Subcutaneous abdominal adipose tissue (tissue), 5 donors: ENCODE results near the gene DIP2C.
A peak's percentile ranks its signal among the peaks of the same experiment; 100 is the strongest.
"Not testable (repeated sequence)": the region's sequence is repeated elsewhere in the genome, so short reads cannot be mapped to it uniquely, and the experiment has no call there.

Source experiments
- H3K27ac ChIP-seq: one replicate; pipeline ENCODE4 v1.7.0; 2013; ENCODE audit warnings: low read depth, mild to moderate bottlenecking, inconsistent platforms, low read length, moderate library complexity
- H3K27me3 ChIP-seq, 5 donors: one replicate each; pipeline ENCODE4 v1.7.0; 2013; ENCODE audit warnings: low read length in 5 of 5, inconsistent platforms in 1 of 5; ENCODE audit not compliant: control insufficient read depth in 5 of 5, insufficient read depth in 4 of 5
- H3K36me3 ChIP-seq, 5 donors: one replicate each; pipeline ENCODE4 v1.7.0; 2013; ENCODE audit warnings: low read length in 5 of 5; ENCODE audit not compliant: control insufficient read depth in 5 of 5, insufficient read depth in 5 of 5
- H3K4me1 ChIP-seq, 5 donors: one replicate each; pipeline ENCODE4 v1.7.0; 2013; ENCODE audit warnings: low read length in 5 of 5, mild to moderate bottlenecking in 3 of 5, moderate library complexity in 1 of 5; ENCODE audit not compliant: control insufficient read depth in 5 of 5, insufficient read depth in 5 of 5
- H3K4me3 ChIP-seq, 5 donors: one replicate each; pipeline ENCODE4 v1.7.0; 2013; ENCODE audit warnings: low read length in 5 of 5, low read depth in 1 of 5
- H3K9ac ChIP-seq, 5 donors: one replicate each; pipeline ENCODE4 v1.7.0; 2013; ENCODE audit warnings: low read length in 5 of 5, mild to moderate bottlenecking in 4 of 5, moderate library complexity in 3 of 5
- H3K9me3 ChIP-seq, 5 donors: one replicate each; pipeline ENCODE4 v1.7.0; 2013; ENCODE audit warnings: low read length in 5 of 5; ENCODE audit not compliant: control insufficient read depth in 5 of 5
- donor health status: healthy.
- donor health status: healthy.
- donor health status: healthy.
- donor health status: healthy.
- donor health status: healthy.

DIP2C gene

DNA sequence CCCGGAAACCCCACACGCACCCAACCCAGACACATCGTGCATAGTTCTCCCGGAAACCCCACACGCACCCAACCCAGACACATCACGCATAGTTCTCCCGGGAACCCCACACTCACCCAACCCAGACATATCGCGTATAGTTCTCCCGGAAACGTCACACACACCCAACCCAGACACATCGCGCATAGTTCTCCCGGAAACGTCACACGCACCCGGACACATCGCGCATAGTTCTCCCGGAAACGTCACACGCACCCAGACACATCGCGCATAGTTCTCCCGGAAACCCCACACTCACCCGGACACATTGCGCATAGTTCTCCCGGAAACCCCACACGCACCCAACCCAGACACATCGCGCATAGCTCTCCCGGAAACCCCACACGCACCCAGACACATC is 342.3 kb downstream of the DIP2C start:
- peaks cover 0 to 72% (median 57%) of the 10 kb centered on the region in 5 donors for H3K36me3 ChIP-seq
- not testable (repeated sequence) for H3K27ac ChIP-seq, H3K9ac ChIP-seq, H3K4me3 ChIP-seq, H3K27me3 ChIP-seq, H3K4me1 ChIP-seq, H3K9me3 ChIP-seq

DNA sequence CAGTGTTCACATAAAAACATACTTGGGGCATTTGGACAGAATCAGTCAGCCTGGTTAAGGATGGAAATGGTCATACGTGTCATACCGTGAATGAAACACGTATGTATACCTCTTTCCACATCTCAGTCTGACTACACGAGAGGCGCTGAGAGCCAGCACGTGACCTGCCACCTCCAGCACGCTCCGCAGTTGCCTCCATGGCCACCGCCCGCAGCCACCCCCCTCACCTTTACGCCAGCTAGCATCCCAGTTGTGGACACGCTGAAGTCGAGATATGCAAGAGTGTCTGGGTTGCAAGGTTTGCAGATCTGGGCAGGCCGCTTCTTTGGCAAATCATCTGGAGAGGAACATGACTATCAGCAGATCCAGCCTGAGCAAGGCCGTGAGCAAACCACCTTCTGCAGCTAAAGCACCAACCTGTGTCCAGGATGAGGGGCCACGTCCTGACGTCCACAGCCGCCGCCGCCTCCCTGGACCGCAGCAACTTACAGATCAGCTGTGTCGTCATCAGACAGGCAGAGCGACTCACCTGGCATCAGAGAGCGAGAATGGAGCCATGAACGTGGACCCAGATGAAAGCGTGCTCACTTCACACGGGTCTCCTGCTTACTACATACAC is 344.8 kb downstream of the DIP2C start:
- Histone ChIP-seq H3K4me1 (peaks cover 0 to 4% (median 0%) of the 10 kb centered on the region in 5 donors), H3K27me3 (no peaks in the 10 kb centered on the region), H3K4me3 (no peak overlapping the region), H3K9me3 (no peaks in the 10 kb centered on the region), H3K36me3 (peaks cover 3 to 69% (median 60%) of the 10 kb centered on the region in 5 donors), H3K27ac (no peak overlapping the region), H3K9ac (no peak overlapping the region)

DNA sequence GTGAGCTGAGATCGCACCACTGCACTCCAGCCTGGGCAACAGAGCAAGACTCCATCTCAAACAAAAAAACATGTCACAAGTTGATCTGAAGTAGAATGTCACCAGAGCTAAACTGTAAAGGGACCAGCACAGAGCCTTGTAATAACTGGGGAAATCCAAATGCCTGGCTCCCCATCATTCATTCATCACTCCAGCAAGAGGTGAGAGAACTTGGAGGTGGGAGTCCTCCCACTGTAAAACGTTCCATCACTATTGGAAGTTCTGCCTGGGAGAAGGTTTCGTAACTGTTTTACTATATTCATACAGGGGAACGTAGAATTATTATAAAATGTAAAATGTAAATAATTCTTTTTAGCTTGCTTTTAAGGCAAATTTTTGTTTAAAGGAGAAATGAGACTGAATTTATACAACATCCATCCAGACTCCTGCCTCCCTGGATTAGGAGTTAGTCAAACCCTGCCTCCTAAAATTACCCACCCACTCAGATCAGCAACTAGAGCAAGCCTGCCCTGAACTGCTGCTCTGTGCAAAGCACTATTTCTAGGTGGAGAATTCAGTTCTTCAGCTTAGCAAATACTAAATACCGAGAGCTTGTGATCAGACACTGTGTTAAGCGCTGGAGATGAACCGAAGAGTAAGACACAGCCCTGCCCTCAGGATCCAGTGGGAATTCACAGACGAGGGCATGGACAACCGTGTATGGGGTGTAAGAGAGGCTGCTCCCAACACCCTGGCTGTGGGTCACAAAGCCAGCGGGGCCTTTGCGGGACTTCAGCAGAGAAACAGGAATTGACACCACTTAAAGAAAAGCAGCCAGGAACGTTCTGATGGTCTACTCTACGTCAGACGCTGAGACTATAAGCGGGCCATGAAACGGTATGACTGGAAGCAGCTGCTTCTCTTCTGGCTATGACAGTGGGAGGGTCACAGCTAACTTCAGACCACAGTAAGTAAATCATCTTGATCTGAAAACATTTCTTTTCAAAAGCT is 345.9 kb downstream of the DIP2C start:
- H3K27ac ChIP-seq: no peak overlapping the region
- peaks cover 3 to 68% (median 58%) of the 10 kb centered on the region in 5 donors for H3K36me3 ChIP-seq
- H3K27me3 ChIP-seq: no peaks in the 10 kb centered on the region
- no peaks in the 10 kb centered on the region for H3K9me3 ChIP-seq
- H3K9ac ChIP-seq: no peak overlapping the region
- peaks cover 0 to 4% (median 4%) of the 10 kb centered on the region in 5 donors for H3K4me1 ChIP-seq
- no peak overlapping the region for H3K4me3 ChIP-seq

DNA sequence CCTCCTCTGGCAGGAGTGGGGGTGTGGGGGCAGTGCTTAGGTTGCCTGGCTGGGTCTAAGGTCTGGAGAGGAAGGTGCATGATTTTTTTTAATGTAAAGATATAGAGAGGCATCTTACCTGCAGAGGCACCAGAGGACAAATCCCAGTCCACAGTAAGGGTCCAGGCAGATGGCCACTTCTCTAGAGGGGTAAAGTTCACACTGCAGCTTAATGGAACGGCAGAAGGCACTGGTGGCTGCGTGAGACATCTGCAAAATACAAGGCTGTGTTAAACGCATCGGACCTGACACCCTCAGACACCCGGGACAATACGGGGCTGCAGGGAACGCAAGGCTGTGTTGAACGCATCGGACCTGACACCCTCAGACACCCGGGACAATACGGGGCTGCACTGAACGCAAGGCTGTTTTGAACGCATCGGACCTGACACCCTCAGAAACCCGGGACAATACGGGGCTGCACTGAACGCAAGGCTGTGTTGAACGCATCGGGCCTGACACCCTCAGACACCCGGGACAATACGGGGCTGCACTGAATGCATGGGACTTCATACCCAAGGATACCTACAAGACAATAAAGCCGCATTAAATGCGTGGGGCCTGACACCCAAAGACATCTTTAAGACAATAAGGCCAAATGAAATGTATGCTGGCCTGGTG is 348.3 kb downstream of the DIP2C start:
- H3K27me3 ChIP-seq: no peaks in the 10 kb centered on the region
- no peak overlapping the region for H3K9ac ChIP-seq
- no peaks in the 10 kb centered on the region for H3K9me3 ChIP-seq
- no peak overlapping the region for H3K27ac ChIP-seq
- H3K4me3 ChIP-seq: no peak overlapping the region
- H3K36me3 ChIP-seq: peaks cover 3 to 82% (median 72%) of the 10 kb centered on the region in 5 donors
- peaks cover 0 to 8% (median 5%) of the 10 kb centered on the region in 5 donors for H3K4me1 ChIP-seq

DNA sequence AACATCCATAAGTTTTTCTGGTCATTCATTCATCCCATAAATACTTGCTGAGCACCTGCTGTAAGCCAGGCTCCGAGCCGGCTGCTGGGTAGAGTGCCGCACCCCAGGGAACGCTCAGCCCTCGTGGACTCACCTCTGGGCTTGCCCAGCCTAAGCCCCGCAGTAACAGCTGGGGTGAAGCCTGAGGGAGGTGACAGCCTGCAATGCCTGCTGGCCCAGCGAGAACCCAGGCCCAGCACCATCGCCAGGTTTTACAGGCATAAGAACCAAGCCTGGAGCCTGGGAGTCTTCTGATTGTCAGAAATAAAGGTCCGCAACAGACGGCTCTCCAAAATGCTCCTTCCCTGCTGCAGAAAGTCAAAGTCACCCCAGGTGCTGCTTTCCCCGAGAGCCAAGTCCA is 348.8 kb downstream of the DIP2C start:
- peaks cover 3 to 86% (median 72%) of the 10 kb centered on the region in 5 donors for H3K36me3 ChIP-seq
- H3K9me3 ChIP-seq: no peaks in the 10 kb centered on the region
- no peak overlapping the region for H3K4me3 ChIP-seq
- H3K27me3 ChIP-seq: no peaks in the 10 kb centered on the region
- peaks cover 0 to 8% (median 5%) of the 10 kb centered on the region in 5 donors for H3K4me1 ChIP-seq
- H3K27ac ChIP-seq: no peak overlapping the region
- H3K9ac ChIP-seq: no peak overlapping the region

DNA sequence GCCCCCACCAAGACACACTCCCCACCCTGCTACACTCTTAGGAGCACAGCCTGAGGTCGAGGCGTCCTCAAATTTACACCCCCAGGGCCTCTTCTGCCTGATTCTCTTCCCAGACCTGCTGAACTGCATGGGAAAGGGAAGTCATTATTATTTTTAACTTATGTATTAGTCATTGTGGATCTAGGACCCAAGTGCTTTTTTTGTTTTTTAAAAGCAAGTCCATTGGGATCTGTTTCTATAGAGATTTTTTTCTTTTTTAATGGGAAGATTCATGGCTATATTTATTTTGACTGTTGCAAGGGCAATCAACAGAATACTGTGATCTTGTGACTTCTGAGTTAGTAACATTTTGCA is 350.5 kb downstream of the DIP2C start:
- Histone ChIP-seq H3K9me3 (no peaks in the 10 kb centered on the region), H3K27ac (no peak overlapping the region), H3K4me3 (no peak overlapping the region), H3K36me3 (peaks cover 3 to 79% (median 65%) of the 10 kb centered on the region in 5 donors), H3K4me1 (peaks cover 0 to 8% (median 5%) of the 10 kb centered on the region in 5 donors), H3K27me3 (no peaks in the 10 kb centered on the region), H3K9ac (no peak overlapping the region)

DNA sequence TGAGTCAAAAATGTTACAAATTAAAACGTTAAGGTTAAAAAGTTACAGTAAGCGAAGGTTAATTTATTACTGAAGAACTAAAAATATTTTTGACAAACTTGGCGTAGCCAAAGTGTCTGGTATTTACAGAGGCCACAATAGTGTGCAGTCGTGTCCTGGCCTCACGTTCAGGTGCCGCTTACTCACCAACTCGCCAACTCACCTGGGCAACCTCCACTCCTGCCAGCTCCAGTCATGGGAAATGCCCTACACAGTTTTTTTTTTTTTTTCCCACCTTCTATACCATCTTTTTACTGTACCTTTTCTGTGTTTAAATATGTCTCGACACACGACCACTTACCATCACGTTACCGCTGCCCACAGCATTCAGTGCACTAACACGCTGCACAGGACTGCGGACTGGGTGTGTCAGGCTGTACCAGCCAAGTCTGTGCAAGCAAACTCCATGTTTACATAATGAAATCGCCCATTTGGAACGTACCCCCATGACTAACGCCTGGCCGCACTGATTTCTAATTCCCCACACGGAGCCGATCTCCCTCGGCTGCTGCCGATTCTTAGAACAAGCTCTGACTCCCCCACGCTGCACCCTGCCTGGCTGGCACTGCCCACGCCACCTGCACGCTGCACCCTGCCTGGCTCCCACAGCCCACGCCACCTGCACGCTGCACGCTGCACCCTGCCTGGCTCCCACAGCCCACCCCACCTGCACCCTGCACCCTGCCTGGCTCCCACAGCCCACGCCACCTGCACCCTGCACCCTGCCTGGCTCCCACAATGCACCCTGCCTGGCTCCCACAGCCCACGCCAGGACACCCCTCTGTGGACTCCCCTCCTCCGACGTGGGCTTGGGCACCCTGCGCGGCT is 351.1 kb downstream of the DIP2C start:
- no peaks in the 10 kb centered on the region for H3K27me3 ChIP-seq
- no peaks in the 10 kb centered on the region for H3K9me3 ChIP-seq
- peaks cover 0 to 8% (median 5%) of the 10 kb centered on the region in 5 donors for H3K4me1 ChIP-seq
- H3K4me3 ChIP-seq: no peak overlapping the region
- H3K27ac ChIP-seq: no peak overlapping the region
- peaks cover 3 to 73% (median 59%) of the 10 kb centered on the region in 5 donors for H3K36me3 ChIP-seq
- peak overlapping the region in 1 of 5 donors; percentile 18 for H3K9ac ChIP-seq

DNA sequence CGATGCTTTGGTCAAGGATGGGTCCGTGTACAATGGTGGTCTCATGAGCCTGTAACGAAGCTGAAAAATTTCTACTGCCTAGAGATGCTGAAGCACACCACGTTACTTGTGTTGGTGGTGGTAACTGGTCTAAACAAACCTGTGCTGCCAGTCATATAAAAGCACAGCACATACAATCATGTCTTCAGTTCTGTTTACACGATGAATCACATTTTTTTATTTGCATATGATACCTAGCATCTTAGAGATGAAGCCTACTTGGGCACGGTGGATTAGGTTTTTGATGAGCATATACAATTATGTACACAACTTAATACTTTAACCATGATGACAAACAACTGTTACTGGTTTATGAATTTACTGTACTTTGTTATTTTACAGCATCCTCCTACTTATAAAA is 353.2 kb downstream of the DIP2C start:
- H3K36me3 ChIP-seq: peaks cover 3 to 54% (median 44%) of the 10 kb centered on the region in 5 donors
- no peaks in the 10 kb centered on the region for H3K27me3 ChIP-seq
- H3K4me1 ChIP-seq: peaks cover 0 to 8% (median 5%) of the 10 kb centered on the region in 5 donors
- no peaks in the 10 kb centered on the region for H3K9me3 ChIP-seq
- no peak overlapping the region for H3K9ac ChIP-seq
- no peak overlapping the region for H3K4me3 ChIP-seq
- no peak overlapping the region for H3K27ac ChIP-seq

DNA sequence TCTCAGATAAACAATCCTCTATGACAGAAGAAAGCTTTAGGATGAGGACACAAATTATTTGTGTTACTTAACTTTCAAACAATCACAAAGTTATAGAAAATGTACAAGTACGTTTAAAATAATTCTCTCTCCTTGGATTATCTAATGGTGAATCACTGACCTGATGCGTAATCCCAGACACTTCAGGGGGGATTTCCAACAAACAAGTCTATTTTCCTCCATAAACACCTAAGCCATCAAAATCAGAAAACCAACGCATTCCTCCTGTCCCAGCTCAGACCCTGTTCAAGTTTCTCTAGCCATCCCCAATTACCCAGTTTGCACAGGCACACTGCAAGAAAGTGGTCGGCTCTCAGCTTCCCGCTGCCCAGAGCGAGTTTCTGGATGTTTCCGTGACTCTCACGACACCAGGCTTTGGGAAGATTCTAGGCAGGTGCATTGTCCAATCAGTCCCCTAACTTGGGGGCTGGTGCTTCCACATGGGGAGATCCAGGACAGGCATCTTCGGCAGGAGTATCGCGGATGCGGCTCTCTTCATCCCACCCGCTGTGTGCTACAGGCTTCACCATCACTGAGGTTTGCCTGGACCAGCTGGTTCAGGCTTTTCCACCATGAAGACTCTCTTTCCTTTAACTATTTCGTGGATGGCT is 354.2 kb downstream of the DIP2C start:
- Histone ChIP-seq H3K27me3 (no peaks in the 10 kb centered on the region), H3K4me3 (no peak overlapping the region), H3K4me1 (peaks cover 0 to 8% (median 5%) of the 10 kb centered on the region in 5 donors), H3K9me3 (no peaks in the 10 kb centered on the region), H3K9ac (no peak overlapping the region), H3K27ac (no peak overlapping the region), H3K36me3 (peaks cover 1 to 44% (median 35%) of the 10 kb centered on the region in 5 donors)
